OCI-LY7 (cell line): ENCODE data around the gene MACF1. TPM values are rescaled to one million over a fixed set of nuclear protein-coding genes. Genes with fewer than 3 reads are reported as not detected.

Source experiments
- BruUV-seq: library from RNA; stranded (reverse); fragments of 400-500 nt; replicated peaks from 2 replicates; lab custom pipeline; 2021; lab: Mats Ljungman, UMichigan
- CTCF ChIA-PET: fragments of 300-600 bp; sonication (Branson Sonifier 250); formaldehyde crosslinking; loops from one replicate; lab custom pipeline; 2022; ENCODE audit warnings: antibody characterized with exemption; ENCODE audit not compliant: unreplicated experiment; lab: Charles Lee
- POLR2A ChIA-PET: fragments of 300-600 bp; sonication (Branson Sonifier 250); formaldehyde crosslinking; loops from one replicate; lab custom pipeline; 2022; ENCODE audit warnings: antibody characterized with exemption; lab: Charles Lee
- DNase-seq: peaks from one replicate; pipeline ENCODE4 v3.0.0-alpha.2; 2015; ENCODE audit warnings: low spot score
- H2AFZ ChIP-seq: fragments of 200-600 bp; sonication (generic), shearing (Covaris generic); 2 replicates; pipeline ENCODE4 v1.6.1; 2014; ENCODE audit warnings: mild to moderate bottlenecking, antibody characterized with exemption, low read length, moderate library complexity
- H3K27ac ChIP-seq: fragments of 200-600 bp; sonication (generic); 2 replicates; pipeline ENCODE4 v1.5.1; 2014; ENCODE audit warnings: mixed run types, low read depth, mild to moderate bottlenecking, moderate library complexity, low read length, inconsistent platforms; ENCODE audit not compliant: poor library complexity, severe bottlenecking
- H3K36me3 ChIP-seq: fragments of 200-600 bp; sonication (generic); 2 replicates; pipeline ENCODE4 v1.6.1; 2014; ENCODE audit warnings: mild to moderate bottlenecking, antibody characterized with exemption, low read length, moderate library complexity, mixed read lengths; ENCODE audit not compliant: insufficient read depth
- H3K4me1 ChIP-seq: fragments of 200-600 bp; sonication (generic); 2 replicates; pipeline ENCODE4 v1.5.1; 2014; ENCODE audit warnings: mild to moderate bottlenecking, low read length; ENCODE audit not compliant: insufficient read depth, poor library complexity, severe bottlenecking
- H3K4me2 ChIP-seq: fragments of 200-600 bp; sonication (generic); 2 replicates; pipeline ENCODE4 v1.6.1; 2014; ENCODE audit warnings: mild to moderate bottlenecking, low read length
- H3K4me3 ChIP-seq: fragments of 200-600 bp; sonication (generic); 2 replicates; pipeline ENCODE4 v1.5.1; 2014; ENCODE audit warnings: mild to moderate bottlenecking, low read depth, low read length; ENCODE audit not compliant: poor library complexity, severe bottlenecking
- H3K79me2 ChIP-seq: fragments of 200-600 bp; sonication (generic); 2 replicates; pipeline ENCODE4 v1.6.1; 2016; ENCODE audit warnings: low read depth, mild to moderate bottlenecking, low read length, moderate library complexity, mixed read lengths; ENCODE audit not compliant: insufficient read depth
- H3K9me2 ChIP-seq: fragments of 200-600 bp; sonication (generic); 2 replicates; pipeline ENCODE4 v1.6.1; 2016; ENCODE audit warnings: mild to moderate bottlenecking, low read length, mixed read lengths; ENCODE audit not compliant: insufficient read depth
- H3K9me3 ChIP-seq: fragments of 200-600 bp; sonication (generic); 2 replicates; pipeline ENCODE4 v1.6.1; 2014; ENCODE audit warnings: mild to moderate bottlenecking, mixed run types, low read length, mixed read lengths
- H4K20me1 ChIP-seq: fragments of 200-600 bp; sonication (generic); 2 replicates; pipeline ENCODE4 v1.6.1; 2014; ENCODE audit warnings: mild to moderate bottlenecking, antibody characterized with exemption, low read length, moderate library complexity, mixed read lengths; ENCODE audit not compliant: insufficient read depth
- CTCF ChIP-seq: fragments of 200-600 bp; sonication (generic); conservative IDR thresholded peaks from 2 replicates; pipeline ENCODE4 v1.5.1; 2014; ENCODE audit warnings: mild to moderate bottlenecking, antibody characterized with exemption, low read length, moderate library complexity, mixed read lengths
- EZH2phosphoT487 ChIP-seq: fragments of 200-600 bp; sonication (generic); IDR thresholded peaks from 2 replicates; pipeline ENCODE4 v1.6.1; 2018; ENCODE audit warnings: low read depth, borderline replicate concordance, mild to moderate bottlenecking, mixed run types, antibody characterized with exemption, low read length, moderate library complexity, mixed read lengths
- intact Hi-C: fragments of 100-400 bp; cut with micrococcal nuclease; formaldehyde crosslinking; loops from one replicate; pipeline ENCODE4 v1.10.0; 2022; ENCODE audit not compliant: unreplicated experiment
- total RNA-seq, 2 experiments: library from RNA; depleted of rRNA in 1 of 2; stranded (reverse); fragments of >200 nt in 1 of 2; shearing (Covaris generic) in 1 of 2; gene quantifications; 2 replicates each; pipeline ENCODE4 v1.2.3, GENCODE V29; 2014 to 2022

The MACF1 gene
- total RNA-seq, 2 experiments from 2014 or later = 211 to 220 TPM

- H3K4me1 ChIP-seq = no peaks in the 10 kb centered on the region
- CTCF ChIA-PET = no interaction called here
- BruUV-seq = no TSS peak
- no peak overlapping the region for H2AFZ ChIP-seq
- intact Hi-C loops = no loop called here
- no peaks in the 10 kb centered on the region for H3K79me2 ChIP-seq
- TF ChIP-seq EZH2phosphoT487 (no peak), CTCF (no peak)
- H3K36me3 ChIP-seq = peaks cover 87% of the 10 kb centered on the region
- no peaks in the 10 kb centered on the region for H3K9me2 ChIP-seq
- H3K27ac ChIP-seq = no peak overlapping the region
- H3K9me3 ChIP-seq = no peaks in the 10 kb centered on the region
- H3K4me3 ChIP-seq = no peak overlapping the region
- no peaks in the 10 kb centered on the region for H4K20me1 ChIP-seq
- POLR2A ChIA-PET = no interaction called here
- no peak overlapping the region for H3K4me2 ChIP-seq
- no peak for DNase-seq
Measured at GRCh38 chr1:39380036-39380435, 175.5 kb downstream of the MACF1 start.

GRCh38 chr1:39381839-39382238, 177.3 kb downstream of the MACF1 start:
- BruUV-seq = no TSS peak
- no peak for DNase-seq
- H3K4me2 ChIP-seq = no peak overlapping the region
- no peak overlapping the region for H2AFZ ChIP-seq
- H3K79me2 ChIP-seq = no peaks in the 10 kb centered on the region
- POLR2A ChIA-PET = no interaction called here
- no peaks in the 10 kb centered on the region for H3K9me2 ChIP-seq
- no peaks in the 10 kb centered on the region for H3K9me3 ChIP-seq
- no peaks in the 10 kb centered on the region for H4K20me1 ChIP-seq
- H3K4me1 ChIP-seq = no peaks in the 10 kb centered on the region
- TF ChIP-seq EZH2phosphoT487 (no peak), CTCF (no peak)
- intact Hi-C loops = no loop called here
- H3K27ac ChIP-seq = no peak overlapping the region
- peaks cover 88% of the 10 kb centered on the region for H3K36me3 ChIP-seq
- no peak overlapping the region for H3K4me3 ChIP-seq
- CTCF ChIA-PET = no interaction called here

GRCh38 chr1:39384305-39384704, 179.8 kb downstream of the MACF1 start:
- no peaks in the 10 kb centered on the region for H4K20me1 ChIP-seq
- TF ChIP-seq EZH2phosphoT487 (no peak), CTCF (no peak)
- H2AFZ ChIP-seq = no peak overlapping the region
- no peaks in the 10 kb centered on the region for H3K79me2 ChIP-seq
- H3K4me2 ChIP-seq = no peak overlapping the region
- peaks cover 89% of the 10 kb centered on the region for H3K36me3 ChIP-seq
- DNase-seq = no peak
- POLR2A ChIA-PET = interaction anchor here (1.4 kb wide), 1 partner anchor 8 kb away, joined by 3 read pairs; no protein-coding TSS in a partner anchor
- intact Hi-C loops = no loop called here
- no peaks in the 10 kb centered on the region for H3K4me1 ChIP-seq
- H3K9me2 ChIP-seq = no peaks in the 10 kb centered on the region
- no TSS peak for BruUV-seq
- H3K9me3 ChIP-seq = no peaks in the 10 kb centered on the region
- CTCF ChIA-PET = no interaction called here
- H3K4me3 ChIP-seq = no peak overlapping the region
- H3K27ac ChIP-seq = no peak overlapping the region
